ENCODE results near the gene CCDC33. TPM values are rescaled to one million over a fixed set of nuclear protein-coding genes. Genes with fewer than 3 reads are reported as not detected.

Gene CCDC33
- total and polyA plus RNA-seq, 2 experiments from 2014 or later: 2.6 to 2.8 TPM

DNA sequence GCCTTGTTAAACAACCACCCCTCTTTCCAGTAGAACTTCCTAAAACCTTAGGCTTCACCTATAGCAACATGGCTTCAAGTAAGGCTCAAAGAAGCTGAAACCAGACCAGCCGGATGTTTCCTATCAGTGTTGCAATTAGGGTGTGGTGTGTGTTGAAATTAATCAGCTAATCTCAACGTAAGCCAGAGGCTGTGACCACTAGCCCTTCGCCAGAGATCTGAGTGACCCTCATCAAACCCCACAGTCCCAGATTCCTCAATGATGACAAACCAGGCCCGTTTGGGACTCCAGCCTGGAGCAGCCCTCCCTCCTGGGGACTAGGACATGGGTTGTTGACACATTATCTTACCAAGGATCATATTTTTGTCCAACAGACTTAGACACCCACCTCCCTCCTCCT is 104.0 kb downstream of the CCDC33 start (continued):
- TF ChIP-seq, protein P1, sequence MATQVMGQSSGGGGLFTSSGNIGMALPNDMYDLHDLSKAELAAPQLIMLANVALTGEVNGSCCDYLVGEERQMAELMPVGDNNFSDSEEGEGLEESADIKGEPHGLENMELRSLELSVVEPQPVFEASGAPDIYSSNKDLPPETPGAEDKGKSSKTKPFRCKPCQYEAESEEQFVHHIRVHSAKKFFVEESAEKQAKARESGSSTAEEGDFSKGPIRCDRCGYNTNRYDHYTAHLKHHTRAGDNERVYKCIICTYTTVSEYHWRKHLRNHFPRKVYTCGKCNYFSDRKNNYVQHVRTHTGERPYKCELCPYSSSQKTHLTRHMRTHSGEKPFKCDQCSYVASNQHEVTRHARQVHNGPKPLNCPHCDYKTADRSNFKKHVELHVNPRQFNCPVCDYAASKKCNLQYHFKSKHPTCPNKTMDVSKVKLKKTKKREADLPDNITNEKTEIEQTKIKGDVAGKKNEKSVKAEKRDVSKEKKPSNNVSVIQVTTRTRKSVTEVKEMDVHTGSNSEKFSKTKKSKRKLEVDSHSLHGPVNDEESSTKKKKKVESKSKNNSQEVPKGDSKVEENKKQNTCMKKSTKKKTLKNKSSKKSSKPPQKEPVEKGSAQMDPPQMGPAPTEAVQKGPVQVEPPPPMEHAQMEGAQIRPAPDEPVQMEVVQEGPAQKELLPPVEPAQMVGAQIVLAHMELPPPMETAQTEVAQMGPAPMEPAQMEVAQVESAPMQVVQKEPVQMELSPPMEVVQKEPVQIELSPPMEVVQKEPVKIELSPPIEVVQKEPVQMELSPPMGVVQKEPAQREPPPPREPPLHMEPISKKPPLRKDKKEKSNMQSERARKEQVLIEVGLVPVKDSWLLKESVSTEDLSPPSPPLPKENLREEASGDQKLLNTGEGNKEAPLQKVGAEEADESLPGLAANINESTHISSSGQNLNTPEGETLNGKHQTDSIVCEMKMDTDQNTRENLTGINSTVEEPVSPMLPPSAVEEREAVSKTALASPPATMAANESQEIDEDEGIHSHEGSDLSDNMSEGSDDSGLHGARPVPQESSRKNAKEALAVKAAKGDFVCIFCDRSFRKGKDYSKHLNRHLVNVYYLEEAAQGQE (IDR thresholded peaks at IDR 0.05; ENCODE audit: unreplicated experiment): no peak
- TF ChIP-seq, protein P2, sequence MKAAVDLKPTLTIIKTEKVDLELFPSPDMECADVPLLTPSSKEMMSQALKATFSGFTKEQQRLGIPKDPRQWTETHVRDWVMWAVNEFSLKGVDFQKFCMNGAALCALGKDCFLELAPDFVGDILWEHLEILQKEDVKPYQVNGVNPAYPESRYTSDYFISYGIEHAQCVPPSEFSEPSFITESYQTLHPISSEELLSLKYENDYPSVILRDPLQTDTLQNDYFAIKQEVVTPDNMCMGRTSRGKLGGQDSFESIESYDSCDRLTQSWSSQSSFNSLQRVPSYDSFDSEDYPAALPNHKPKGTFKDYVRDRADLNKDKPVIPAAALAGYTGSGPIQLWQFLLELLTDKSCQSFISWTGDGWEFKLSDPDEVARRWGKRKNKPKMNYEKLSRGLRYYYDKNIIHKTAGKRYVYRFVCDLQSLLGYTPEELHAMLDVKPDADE (IDR thresholded peaks at IDR 0.05): no peak
- TF ChIP-seq NANOG (IDR thresholded peaks at IDR 0.05; ENCODE audit: borderline replicate concordance) (no peak), STAT1 (IDR thresholded peaks at IDR 0.05; ENCODE audit: unreplicated experiment) (no peak), ZNF331 (CRISPR knock-in tag; IDR thresholded peaks at IDR 0.05; ENCODE audit: low read depth) (no peak), ZNF114 (CRISPR knock-in tag; IDR thresholded peaks at IDR 0.05) (no peak), CREB1 (CRISPR knock-in tag; IDR thresholded peaks at IDR 0.05; ENCODE audit: low read depth) (no peak), POLR2AphosphoS5 (IDR thresholded peaks at IDR 0.05; ENCODE audit: low read depth) (no peak)
- TF ChIP-seq, protein P3, sequence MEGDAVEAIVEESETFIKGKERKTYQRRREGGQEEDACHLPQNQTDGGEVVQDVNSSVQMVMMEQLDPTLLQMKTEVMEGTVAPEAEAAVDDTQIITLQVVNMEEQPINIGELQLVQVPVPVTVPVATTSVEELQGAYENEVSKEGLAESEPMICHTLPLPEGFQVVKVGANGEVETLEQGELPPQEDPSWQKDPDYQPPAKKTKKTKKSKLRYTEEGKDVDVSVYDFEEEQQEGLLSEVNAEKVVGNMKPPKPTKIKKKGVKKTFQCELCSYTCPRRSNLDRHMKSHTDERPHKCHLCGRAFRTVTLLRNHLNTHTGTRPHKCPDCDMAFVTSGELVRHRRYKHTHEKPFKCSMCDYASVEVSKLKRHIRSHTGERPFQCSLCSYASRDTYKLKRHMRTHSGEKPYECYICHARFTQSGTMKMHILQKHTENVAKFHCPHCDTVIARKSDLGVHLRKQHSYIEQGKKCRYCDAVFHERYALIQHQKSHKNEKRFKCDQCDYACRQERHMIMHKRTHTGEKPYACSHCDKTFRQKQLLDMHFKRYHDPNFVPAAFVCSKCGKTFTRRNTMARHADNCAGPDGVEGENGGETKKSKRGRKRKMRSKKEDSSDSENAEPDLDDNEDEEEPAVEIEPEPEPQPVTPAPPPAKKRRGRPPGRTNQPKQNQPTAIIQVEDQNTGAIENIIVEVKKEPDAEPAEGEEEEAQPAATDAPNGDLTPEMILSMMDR (conservative IDR thresholded peaks at IDR 0.05; ENCODE audit: low read depth in 2 of 2): no peak

DNA sequence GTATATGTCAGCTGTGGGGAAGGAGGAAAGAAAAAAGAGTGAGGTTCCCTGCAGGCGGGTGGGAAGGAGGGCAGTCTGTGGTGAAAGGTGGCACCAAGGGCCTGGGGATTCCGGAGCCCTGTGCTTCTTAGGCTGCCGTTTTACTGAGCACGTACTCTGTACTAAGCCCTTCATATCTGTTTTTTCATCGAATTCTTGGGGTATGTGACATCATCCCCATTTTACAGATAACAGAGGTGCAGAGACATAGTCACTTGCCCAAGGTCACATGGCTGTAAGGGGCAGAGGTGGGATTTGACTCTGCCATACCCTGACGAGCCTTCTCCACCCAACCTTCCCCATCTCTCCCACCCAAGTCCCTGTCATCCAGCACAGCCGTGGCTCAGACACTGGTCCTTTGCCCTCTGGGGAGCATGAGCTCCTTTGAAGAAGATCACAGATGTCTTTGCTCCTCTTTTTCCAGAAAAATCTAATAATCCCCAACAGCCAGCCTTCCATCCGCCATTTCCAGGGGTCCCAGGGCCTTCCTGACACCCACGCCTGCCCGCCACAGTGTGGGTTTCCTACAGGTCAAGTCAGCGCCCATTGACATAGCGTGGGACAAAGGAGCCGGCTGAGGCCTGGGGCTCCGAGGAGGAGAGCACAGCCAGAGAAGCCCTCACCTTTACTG is 107.1 kb downstream of the CCDC33 start:
- Histone ChIP-seq H3K79me2 (replicated peaks; ENCODE audit: insufficient read depth) (no peaks in the 10 kb centered on the region), H3K4me2 (no peak overlapping the region), H3K27ac (ENCODE audit: low read depth) (no peak overlapping the region), H3K27me3 (ENCODE audit: insufficient read depth) (no peaks in the 10 kb centered on the region), H4K20me1 (replicated peaks; ENCODE audit: insufficient read depth) (no peaks in the 10 kb centered on the region), H3K36me3 (ENCODE audit: insufficient read depth) (no peaks in the 10 kb centered on the region), H2AFZ (no peak overlapping the region), H3F3A (replicated peaks; ENCODE audit: low read depth) (no peaks in the 10 kb centered on the region), H3K4me3 (no peak overlapping the region), H3K9me2 (ENCODE audit: insufficient read depth) (peaks cover 5% of the 10 kb centered on the region; the same call in 1 of the 2 replicates), H3K4me1 (ENCODE audit: insufficient read depth) (no peaks in the 10 kb centered on the region)
- H3K27ac Mint-ChIP-seq: no peak overlapping the region
- DNase-seq (ENCODE audit: low spot score): no peak
- H3K4me3 Mint-ChIP-seq: no peak overlapping the region
- peaks cover 9% of the 10 kb centered on the region for H3K27me3 Mint-ChIP-seq (ENCODE audit: insufficient read depth, low read depth, poor library complexity)
- H3K4me1 Mint-ChIP-seq: peaks cover 7% of the 10 kb centered on the region
- no peak for ATAC-seq
- peaks cover 2% of the 10 kb centered on the region; the same call in 1 of the 3 replicates for H3K9me3 Mint-ChIP-seq
- no peaks in the 10 kb centered on the region for H3K36me3 Mint-ChIP-seq (ENCODE audit: low read depth)
- no peak for TF ChIP-seq CREB1 (CRISPR knock-in tag; IDR thresholded peaks at IDR 0.05; ENCODE audit: low read depth)
- no peak for TF ChIP-seq EZH2 (IDR thresholded peaks at IDR 0.05; ENCODE audit: low read depth, unreplicated experiment)
- TF ChIP-seq, protein P4, sequence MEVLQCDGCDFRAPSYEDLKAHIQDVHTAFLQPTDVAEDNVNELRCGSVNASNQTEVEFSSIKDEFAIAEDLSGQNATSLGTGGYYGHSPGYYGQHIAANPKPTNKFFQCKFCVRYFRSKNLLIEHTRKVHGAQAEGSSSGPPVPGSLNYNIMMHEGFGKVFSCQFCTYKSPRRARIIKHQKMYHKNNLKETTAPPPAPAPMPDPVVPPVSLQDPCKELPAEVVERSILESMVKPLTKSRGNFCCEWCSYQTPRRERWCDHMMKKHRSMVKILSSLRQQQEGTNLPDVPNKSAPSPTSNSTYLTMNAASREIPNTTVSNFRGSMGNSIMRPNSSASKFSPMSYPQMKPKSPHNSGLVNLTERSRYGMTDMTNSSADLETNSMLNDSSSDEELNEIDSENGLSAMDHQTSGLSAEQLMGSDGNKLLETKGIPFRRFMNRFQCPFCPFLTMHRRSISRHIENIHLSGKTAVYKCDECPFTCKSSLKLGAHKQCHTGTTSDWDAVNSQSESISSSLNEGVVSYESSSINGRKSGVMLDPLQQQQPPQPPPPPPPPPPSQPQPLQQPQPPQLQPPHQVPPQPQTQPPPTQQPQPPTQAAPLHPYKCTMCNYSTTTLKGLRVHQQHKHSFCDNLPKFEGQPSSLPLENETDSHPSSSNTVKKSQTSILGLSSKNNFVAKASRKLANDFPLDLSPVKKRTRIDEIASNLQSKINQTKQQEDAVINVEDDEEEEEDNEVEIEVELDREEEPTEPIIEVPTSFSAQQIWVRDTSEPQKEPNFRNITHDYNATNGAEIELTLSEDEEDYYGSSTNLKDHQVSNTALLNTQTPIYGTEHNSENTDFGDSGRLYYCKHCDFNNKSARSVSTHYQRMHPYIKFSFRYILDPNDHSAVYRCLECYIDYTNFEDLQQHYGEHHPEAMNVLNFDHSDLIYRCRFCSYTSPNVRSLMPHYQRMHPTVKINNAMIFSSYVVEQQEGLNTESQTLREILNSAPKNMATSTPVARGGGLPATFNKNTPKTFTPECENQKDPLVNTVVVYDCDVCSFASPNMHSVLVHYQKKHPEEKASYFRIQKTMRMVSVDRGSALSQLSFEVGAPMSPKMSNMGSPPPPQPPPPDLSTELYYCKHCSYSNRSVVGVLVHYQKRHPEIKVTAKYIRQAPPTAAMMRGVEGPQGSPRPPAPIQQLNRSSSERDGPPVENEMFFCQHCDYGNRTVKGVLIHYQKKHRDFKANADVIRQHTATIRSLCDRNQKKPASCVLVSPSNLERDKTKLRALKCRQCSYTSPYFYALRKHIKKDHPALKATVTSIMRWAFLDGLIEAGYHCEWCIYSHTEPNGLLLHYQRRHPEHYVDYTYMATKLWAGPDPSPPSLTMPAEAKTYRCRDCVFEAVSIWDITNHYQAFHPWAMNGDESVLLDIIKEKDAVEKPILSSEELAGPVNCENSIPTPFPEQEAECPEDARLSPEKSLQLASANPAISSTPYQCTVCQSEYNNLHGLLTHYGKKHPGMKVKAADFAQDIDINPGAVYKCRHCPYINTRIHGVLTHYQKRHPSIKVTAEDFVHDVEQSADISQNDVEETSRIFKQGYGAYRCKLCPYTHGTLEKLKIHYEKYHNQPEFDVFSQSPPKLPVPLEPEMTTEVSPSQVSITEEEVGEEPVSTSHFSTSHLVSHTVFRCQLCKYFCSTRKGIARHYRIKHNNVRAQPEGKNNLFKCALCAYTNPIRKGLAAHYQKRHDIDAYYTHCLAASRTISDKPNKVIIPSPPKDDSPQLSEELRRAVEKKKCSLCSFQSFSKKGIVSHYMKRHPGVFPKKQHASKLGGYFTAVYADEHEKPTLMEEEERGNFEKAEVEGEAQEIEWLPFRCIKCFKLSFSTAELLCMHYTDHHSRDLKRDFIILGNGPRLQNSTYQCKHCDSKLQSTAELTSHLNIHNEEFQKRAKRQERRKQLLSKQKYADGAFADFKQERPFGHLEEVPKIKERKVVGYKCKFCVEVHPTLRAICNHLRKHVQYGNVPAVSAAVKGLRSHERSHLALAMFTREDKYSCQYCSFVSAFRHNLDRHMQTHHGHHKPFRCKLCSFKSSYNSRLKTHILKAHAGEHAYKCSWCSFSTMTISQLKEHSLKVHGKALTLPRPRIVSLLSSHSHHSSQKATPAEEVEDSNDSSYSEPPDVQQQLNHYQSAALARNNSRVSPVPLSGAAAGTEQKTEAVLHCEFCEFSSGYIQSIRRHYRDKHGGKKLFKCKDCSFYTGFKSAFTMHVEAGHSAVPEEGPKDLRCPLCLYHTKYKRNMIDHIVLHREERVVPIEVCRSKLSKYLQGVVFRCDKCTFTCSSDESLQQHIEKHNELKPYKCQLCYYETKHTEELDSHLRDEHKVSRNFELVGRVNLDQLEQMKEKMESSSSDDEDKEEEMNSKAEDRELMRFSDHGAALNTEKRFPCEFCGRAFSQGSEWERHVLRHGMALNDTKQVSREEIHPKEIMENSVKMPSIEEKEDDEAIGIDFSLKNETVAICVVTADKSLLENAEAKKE (CRISPR knock-in tag; IDR thresholded peaks at IDR 0.05): no peak
- TF ChIP-seq EZH2phosphoT487 (IDR thresholded peaks at IDR 0.05; ENCODE audit: unreplicated experiment): no peak

Measured in GM23338 (cell line).